Muscle of arm (tissue), 14 donors: Measurements from ENCODE around the gene TCTN2. TPM values are rescaled to one million over a fixed set of nuclear protein-coding genes. Genes with fewer than 3 reads are reported as not detected.

ENCODE experiments used
- DNase-seq: peaks from one replicate; pipeline ENCODE4 v3.0.0-alpha.2; 2013
- long read RNA-seq, 11 donors: transcript quantifications; one replicate each; lab custom pipeline, GENCODE V29; 2026
- polyA plus RNA-seq, 12 donors: library from polyadenylated mRNA; unstranded; fragments of 120-200 nt; gene quantifications; one replicate each; pipeline ENCODE4 v1.2.1, GENCODE V29; 2013; ENCODE audit not compliant: insufficient read length in 12 of 12

TCTN2 gene
- 10 to 100 TPM in 4 of 12 donors, 1 to 10 TPM in 7, not detected in 1; 6.1 to 15.2 (median 8.2) TPM for polyA plus RNA-seq
- long read RNA-seq, donor 1, partial matches to known transcripts = 0 of 1 reads
- long read RNA-seq, donor 1, other reads (novel, unspliced or antisense) = 0 of 1 reads
- long read RNA-seq, donor 2 = 0 reads
- long read RNA-seq, donor 3 = 0 reads
- long read RNA-seq, donor 4 = 0 reads
- long read RNA-seq, donor 5 = 0 reads
- long read RNA-seq, donor 6, partial matches to known transcripts = 9 of 9 reads
- long read RNA-seq, donor 6, other reads (novel, unspliced or antisense) = 0 of 9 reads
- long read RNA-seq, donor 7 = 0 reads
- long read RNA-seq, donor 8, partial matches to known transcripts = 0 of 1 reads
- long read RNA-seq, donor 8, other reads (novel, unspliced or antisense) = 0 of 1 reads
- long read RNA-seq, donor 9 = 0 reads
- long read RNA-seq, donor 10 = 0 reads
- long read RNA-seq, donor 11, partial matches to known transcripts = 0 of 1 reads
- long read RNA-seq, donor 11, other reads (novel, unspliced or antisense) = 0 of 1 reads

- peak; percentile 91 for DNase-seq
These were observed at the start of gene TCTN2 for GRCh38 chr12:123670882-123671728. TSS of gene TCTN2 (plus strand) at chr12:123671113. CDS start at chr12:123671241, 128 bp downstream.

GRCh38 chr12:123621619-123622530, 49.0 kb upstream of the TCTN2 start:
- DNase-seq = no peak

GRCh38 chr12:123633379-123634141, 37.4 kb upstream of the TCTN2 start, which contains the start of the genes EIF2B1 and GTF2H3:
TSS of gene EIF2B1 (minus strand) at chr12:123633686. CDS start at chr12:123633557, 129 bp downstream.
TSS of gene GTF2H3 (plus strand) at chr12:123633829. CDS start at chr12:123633860, 31 bp downstream.
- peak; percentile 99 for DNase-seq

DNA sequence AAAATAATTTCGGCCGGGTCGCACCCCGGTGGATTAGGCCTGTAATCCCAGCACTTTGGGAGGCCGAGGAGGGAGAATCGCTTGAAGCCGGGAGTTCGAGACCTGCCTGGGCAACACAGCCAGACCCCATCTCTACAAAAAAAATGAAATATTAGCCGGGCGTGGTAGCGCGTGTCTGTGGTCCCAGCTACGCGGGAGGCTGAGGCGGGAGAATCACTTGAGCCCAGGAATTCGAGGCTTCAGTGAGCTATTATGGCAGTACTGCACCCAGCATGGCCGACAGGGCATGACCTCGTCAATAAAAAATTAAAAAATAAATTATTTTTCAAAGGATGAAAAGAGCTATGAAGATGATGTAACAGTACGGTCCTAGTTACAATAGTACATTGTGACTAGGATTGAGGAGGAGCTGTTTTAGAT, 36.8 kb upstream of the TCTN2 start:
- no peak for DNase-seq

GRCh38 chr12:123643911-123644310, 27.0 kb upstream of the TCTN2 start:
- DNase-seq = no peak

- DNase-seq = no peak
These were observed 25.5 kb upstream of the TCTN2 start for GRCh38 chr12:123645380-123645779.

- no peak for DNase-seq
These were observed 25.0 kb upstream of the TCTN2 start for GRCh38 chr12:123645878-123646277.

- no peak for DNase-seq
These were observed 22.5 kb upstream of the TCTN2 start for GRCh38 chr12:123648401-123648800.

DNA sequence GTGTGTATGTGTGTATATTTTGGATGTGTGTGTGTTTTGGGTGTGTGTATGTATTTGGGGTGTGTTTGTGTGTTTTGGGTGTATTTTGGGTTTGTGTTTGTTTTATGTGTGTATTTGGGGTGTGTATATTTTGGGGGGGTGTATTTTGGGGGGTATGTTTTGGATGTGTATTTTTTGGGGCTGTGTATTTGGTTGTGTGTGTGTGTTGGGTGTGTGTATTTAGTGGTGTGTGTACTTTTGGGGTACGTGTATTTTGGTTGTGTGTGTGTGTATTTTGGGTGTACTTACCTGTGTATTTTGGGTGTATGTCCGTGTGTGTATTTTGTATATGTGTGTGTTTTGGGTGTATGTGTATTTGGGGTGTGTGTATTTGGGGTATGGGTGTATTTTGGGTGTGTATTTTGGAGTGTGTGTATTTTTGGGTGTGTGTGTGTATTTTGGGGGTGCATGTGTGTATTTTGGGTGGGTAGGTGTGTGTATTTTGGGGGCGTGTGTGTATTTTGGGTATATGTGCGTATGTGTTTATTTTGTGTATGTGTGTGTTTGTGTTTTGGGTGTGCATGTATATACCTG, 16.7 kb upstream of the TCTN2 start:
- no peak for DNase-seq

DNA sequence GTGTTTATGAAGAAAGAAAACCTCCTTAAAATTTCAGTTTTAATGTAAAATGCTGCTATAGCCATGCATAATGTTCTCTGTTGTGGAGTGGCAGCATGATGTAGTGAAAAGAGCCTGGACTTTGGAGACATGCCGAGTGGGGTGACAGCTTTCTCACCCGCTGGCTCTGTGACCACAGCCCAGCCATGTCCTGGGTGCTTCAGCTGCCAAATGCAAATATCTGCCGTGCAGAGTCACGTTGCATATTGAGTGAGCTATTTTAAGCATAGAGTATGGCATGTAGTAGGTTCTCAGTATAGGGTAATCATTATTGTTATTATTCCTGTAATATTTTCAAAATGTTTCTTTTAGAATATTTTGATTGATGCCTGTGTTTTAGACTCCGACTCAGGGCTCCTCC, 15.5 kb upstream of the TCTN2 start:
- no peak for DNase-seq

DNA sequence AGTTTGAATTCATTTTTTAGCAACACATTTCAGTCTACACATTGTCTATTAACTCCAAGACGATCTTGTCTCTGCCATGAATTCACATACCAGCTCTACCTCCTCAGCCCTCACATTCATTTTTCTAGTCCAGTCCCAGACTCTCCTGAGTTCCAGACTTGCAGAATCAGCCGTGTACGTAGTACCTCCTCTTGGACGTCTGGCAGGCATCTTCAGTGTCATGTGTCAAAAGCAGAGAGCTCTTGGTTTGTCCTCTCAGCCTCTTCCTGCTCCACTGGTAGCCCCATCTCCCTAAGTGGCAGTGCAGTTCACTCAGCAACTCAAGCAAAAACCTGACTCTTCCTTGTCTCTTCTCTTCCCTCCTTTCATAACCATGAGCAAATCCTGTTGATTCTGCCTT, 14.5 kb upstream of the TCTN2 start:
- DNase-seq = no peak

DNA sequence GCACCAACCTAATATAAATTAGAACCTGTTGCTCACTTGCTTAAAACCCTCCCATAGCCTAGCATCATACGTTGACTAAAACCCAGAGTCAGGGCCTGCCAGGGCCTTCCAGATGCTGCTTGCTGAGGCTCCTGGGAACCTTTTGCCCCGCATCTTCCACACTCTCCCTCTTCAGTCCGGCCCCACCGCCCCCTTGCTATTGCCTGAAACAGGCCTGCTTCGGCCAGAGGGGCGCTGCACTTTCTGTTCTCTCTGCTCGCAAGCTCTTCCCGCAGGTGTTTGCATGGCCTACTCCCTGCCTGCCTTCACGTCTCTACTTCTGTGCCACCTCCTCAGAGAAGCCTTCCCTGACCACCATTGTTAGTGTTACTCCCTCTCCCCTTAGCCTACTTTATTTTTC, 13.7 kb upstream of the TCTN2 start:
- DNase-seq = no peak

GRCh38 chr12:123659996-123660727, 10.8 kb upstream of the TCTN2 start:
- DNase-seq = no peak

GRCh38 chr12:123667771-123668170, 3.1 kb upstream of the TCTN2 start:
- no peak for DNase-seq

DNA sequence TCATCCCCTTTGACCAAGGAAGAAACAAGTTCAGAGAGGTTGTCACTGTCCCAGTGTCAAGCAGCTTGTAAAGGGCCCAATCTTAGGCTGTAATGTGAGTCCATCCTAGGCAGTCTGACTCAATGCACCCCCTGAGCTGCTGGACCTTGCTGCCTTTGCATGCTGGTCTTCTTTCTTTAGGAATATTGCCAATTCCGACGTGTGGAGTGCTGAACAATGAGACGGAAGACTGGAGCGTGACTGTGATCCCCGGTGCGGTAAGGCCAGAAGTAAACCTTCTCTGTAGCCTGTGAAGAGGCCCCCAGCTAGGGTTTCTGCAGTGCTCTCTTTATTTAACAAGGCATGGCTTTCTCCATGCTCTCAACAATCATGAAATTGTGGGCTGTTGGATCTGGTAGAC, 963 bp downstream of the TCTN2 start:
- no peak for DNase-seq

GRCh38 chr12:123675436-123675835, 4.5 kb downstream of the TCTN2 start:
- no peak for DNase-seq

DNA sequence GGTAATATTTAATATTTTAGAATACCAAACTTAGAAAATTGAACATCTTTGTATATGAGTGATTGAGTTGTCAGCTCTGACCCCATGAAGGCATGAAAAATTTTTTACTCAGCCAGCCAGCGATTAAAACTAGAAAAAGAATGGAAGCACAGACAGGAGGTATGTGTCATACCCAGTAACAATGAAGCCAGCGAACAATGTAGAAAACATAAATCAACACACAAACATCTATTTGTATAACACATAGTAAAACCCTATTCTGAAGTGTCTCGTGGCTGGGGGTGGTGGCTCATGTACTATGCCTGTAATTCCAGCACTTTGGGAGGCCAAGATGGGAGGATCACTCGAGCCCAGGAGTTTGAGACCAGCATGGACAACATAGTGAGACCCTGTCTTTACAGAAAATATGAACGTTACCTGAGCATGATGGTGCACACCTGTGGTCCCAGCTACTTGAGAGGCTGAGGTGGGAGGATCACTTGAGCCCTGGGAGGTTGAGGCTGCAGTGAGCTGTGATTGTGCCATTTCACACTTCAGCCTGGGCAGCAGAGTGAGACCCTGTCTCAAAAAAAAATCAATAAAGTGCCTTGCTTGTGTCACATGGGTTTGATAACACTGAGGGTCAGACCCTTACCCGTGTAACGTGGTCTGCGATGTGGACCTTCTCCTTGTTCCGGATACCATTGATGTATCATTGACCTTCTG, 5.9 kb downstream of the TCTN2 start:
- no peak for DNase-seq

GRCh38 chr12:123678981-123679380, 8.1 kb downstream of the TCTN2 start:
- no peak for DNase-seq

DNA sequence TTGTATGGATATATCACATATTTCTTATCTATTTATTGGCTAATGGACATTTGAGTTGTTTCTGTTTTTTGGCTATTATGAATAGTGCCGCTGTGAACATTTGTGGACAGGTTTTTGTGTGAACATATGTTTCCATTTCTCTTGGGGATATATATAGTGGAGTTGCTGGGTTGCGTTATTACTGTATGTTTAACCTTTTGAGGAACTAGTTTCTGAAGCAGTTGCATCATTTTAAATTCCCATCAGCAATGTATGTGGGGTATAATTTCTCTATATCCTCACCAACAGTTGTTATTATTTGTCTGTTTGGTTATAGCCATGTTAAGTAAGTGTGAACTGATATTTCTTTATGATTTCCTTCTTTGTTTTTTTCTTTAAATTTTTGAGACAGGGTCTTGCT, 10.7 kb downstream of the TCTN2 start:
- DNase-seq = no peak
